CD4-positive, alpha-beta T cell treated with Interleukin-10 for 1 hour (primary cell): ENCODE data around the gene ADAMTS2.

ENCODE experiments used
- DNase-seq: peaks from one replicate; pipeline ENCODE4 v3.0.0-alpha.2; 2020

The ADAMTS2 gene

DNA sequence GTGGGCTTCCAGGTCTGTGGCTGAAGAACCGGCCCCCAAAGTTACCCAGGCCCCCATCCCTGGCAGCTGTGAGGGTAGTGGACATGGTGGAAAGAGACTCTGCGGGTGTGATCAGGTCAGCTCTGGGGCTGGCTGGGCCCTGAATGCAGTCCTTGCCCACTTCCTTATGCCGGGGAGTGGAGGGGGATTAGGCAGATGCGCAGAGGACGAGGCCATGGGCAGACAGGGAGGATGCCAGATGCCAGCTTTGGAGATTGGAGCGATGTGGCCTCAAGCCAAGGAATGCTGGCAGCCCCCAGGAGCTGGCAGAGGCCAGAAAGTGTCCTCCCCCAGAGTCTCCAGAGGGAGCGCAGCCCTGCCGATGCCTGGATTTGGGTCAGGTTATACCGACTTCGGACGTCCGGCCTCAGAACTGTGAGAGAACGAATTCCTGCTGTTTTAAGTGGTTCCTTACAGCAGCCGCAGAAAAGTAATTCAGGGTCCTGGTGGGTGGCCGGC, 69.8 kb downstream of the ADAMTS2 start:
- no peak for DNase-seq

GRCh38 chr5:179274321-179275315, 70.6 kb downstream of the ADAMTS2 start:
- DNase-seq, result no peak

DNA sequence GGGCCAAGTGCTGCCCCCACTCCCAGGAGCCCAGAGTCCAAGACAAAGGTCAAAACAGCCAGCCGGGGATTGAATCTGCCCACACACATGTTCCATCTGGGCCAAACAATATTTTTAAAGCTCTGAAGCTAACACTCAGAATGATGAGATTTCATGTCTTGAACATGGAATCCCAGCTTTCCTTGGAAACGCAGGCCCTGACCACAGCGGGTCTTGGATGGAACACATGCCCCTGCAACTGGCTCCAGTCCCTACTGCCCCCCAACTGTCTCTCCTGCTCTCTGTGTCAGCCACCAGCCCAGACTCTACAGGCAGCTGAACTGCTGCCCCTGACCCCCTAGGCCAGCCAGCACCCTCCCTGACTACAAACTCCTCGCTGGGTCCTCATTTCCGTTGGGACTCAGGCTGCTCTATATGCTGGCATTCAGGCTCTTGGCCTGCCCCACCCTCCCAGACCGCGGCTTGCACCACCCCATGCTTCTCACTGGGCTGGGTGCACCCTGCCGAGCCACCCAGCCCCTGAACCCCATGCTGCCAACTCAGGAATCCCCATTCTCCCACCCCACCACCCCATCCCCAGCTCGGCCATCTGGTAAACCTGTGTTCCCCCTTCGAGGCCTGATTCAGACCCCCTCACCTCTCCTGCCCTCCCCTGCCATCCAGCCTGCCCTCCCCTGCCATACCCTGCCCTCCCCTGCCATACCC, 71.7 kb downstream of the ADAMTS2 start:
- no peak for DNase-seq

- DNase-seq, result no peak
Measured at GRCh38 chr5:179273073-179273435, 72.2 kb downstream of the ADAMTS2 start.

- no peak for DNase-seq
Measured at GRCh38 chr5:179272326-179273072, 72.8 kb downstream of the ADAMTS2 start.

- no peak for DNase-seq
Measured at GRCh38 chr5:179271821-179272325, 73.4 kb downstream of the ADAMTS2 start.

- no peak for DNase-seq
Measured at GRCh38 chr5:179271428-179271734, 73.9 kb downstream of the ADAMTS2 start.

GRCh38 chr5:179270581-179271427, 74.5 kb downstream of the ADAMTS2 start:
- DNase-seq, result no peak

GRCh38 chr5:179269781-179270543, 75.3 kb downstream of the ADAMTS2 start:
- no peak for DNase-seq

DNA sequence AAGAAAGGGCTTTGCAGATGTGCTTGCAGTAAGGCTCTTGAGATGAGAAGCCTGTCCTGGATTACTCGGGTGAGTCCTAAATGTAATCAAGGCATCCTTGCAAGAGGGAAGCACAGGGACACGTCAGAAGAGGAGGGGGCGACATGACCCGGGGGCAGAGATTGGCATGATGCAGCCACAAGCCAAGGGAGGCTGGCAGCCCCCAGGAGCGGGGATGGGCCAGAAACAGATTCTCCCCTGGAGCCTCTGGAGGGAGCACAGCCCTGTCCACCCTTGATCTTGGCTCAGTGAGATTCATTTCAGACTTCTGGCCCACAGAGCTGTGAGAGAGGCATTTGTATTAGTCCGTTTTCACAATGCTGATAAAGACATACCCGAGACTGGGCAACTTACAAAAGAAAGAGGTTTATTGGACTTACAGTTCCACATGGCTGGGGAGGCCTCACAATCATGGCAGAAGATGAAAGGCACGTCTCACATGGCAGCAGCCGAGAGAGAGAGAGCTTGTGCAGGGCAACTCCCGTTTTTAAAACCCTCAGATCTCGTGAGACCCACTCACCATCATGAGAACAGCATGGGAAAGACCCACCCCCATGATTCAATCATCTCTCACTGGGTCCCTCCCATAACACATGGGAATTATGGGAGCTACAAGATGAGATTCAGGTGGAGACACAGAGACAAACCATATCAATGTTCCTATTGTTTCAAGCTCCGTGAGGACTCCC, 76.1 kb downstream of the ADAMTS2 start:
- DNase-seq, result no peak

- DNase-seq, result no peak
Measured at GRCh38 chr5:179268399-179268952, 76.8 kb downstream of the ADAMTS2 start.

DNA sequence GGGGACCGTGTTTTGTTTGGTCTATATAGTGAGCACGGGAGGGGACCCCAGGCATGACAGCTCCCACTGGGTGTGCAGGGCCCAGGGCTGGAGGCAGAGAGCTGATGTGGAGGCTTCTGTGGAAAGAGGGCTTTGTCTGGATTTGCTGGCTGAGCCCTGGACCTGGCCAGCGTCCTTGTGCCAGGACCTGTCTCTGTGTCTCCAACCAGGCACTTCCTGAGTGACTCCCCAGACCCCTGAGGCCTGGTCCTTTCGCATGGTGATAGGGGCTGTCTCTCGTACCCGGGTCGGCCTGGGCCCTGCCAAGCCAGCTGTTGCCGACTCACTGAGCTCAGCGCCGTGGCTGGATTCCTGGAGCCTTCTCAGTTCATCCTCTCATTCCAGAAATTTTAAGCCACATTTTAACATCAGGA, 77.6 kb downstream of the ADAMTS2 start:
- no peak for DNase-seq

GRCh38 chr5:179267071-179267670, 78.1 kb downstream of the ADAMTS2 start:
- DNase-seq, result no peak

DNA sequence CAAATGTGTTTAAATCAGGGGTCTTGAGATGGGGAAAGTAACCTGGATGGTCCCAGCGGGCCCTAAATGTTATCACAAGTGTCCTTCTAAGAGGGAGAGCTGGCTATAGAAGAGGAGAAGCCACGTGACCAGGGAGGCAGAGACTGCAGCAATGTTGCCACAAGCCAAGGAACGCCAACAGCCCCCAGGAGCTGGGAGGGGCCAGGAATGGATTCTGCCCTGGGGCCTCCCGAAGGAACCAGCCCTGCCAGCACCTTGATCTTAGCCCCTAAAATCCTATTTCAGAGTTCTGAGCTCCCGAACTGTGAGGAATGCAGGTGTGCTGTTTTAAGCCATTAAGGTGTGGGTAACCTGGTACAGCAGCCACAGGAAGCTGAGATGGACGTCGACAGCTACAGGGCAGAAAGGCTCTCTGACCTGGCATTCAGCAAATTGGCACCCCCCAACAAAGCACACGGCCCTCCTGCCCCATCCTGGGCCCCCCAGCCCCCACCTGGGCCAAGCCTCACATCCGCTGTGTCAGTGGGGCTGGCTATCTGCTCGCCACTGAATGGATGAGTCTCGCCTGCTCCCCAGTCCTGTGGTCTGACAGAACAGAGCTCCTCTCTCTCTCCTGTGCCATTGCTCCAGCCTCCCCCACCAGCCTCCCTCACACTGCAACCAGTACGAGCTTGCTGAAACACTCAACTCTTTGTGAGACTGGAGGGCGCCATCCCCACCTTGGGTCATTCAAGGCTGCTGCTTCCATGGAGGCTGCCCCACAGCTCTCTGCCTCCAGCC, 78.8 kb downstream of the ADAMTS2 start:
- no peak for DNase-seq

DNA sequence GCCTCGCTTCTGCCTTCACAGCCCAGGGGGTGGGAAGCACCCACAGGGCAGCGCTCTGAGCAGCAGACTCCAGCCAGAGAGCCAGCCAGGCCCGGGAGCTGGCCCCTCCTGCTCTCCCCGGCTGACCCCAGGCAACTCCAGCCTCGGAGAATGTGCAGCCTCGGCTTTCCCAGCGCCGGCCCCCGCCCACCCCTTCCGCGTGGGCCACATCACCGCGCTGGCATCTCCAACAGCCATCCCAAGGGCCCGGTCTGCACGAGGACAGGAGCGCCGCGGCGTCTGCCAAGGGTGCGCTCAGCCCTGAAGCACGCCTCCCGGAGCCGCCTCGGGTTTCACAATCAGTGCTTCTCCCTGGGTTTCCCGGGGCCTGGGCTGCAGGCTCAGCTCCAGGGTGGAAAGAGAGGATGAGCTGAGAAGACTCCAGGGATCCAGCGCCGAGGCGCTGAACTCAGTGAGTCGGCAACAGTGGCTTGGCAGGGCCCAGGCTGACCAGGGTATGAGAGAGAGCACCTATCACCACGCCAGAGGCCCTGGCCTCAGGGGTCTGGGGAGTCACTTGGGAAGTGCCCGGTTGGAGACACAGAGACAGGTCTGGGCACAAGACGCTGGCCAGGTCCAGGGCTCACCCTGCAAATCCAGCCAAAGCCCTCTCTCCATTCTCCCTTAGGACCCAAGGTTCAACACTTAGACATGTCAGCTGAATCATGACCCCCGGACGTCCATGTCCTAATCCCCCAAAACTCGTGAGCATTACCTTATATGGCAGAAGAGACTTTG, 79.6 kb downstream of the ADAMTS2 start:
- DNase-seq, result no peak

DNA sequence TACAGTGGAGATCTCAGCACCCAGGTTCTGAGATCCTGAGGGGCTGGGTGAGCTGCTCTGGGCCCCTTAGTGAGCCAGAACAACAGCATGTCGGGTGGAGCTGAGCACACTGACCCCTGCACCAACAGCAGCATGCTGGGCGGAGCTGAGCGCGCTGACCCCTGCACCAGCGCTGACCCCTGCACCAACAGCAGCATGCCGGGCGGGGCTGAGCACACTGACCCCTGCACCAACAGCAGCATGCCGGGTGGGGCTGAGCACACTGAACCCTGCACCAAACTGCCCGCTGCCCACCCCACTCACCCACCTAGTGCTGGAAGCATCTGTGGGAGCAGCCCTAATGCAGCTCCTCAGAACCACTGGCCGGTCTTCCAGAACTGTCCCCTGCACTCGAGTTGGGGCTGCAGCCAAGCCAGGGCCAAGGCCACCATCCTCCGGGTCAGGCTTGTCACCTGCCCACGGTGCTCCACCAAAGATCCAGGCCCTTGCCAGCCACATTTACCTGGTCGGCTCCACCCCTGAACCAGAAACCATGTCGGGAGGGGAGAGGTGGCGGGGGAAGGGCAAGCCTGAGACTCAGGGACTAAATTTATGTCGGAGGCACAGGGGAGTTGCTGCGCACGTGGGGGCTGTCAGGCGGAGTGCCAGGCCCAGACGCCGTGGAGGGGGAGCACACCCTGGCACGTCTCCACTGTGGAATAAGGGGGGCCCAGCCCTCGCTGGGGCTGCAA, 80.3 kb downstream of the ADAMTS2 start:
- DNase-seq, result no peak

GRCh38 chr5:179264053-179264782, 81.0 kb downstream of the ADAMTS2 start:
- DNase-seq, result no peak
